Measurements from ENCODE around the gene EIF6. TPM values are rescaled to one million over a fixed set of nuclear protein-coding genes. Genes with fewer than 3 reads are reported as not detected.

EIF6 gene
- total and polyA plus RNA-seq, 2 donors (not counting 3 experiments of a cell fraction or from before 2014, with no cell fraction given) = 153 to 286 TPM

- TF ChIP-seq POLR2AphosphoS5 (IDR thresholded peaks at IDR 0.05; ENCODE audit: insufficient read depth, low read depth, low read length) (no peak), CTCF (IDR thresholded peaks at IDR 0.05; ENCODE audit: extremely low read depth in 1 of 2, insufficient read depth in 1 of 2, low read depth in 1 of 2, low read length in 2 of 2) (peak; percentile 58 to 69)
- H3K4me3 ChIP-seq (replicated peaks in 1 of 3; ENCODE audit: insufficient read depth in 1 of 3, low read depth in 1 of 3, low read length in 3 of 3) = no peak overlapping the region
- FAIRE-seq (peak; percentile 59), DNase-seq (ENCODE audit: low read depth, low spot score) (no peak)
- H3K79me2 ChIP-seq (ENCODE audit: control insufficient read depth, insufficient read depth, low read length) = no peaks in the 10 kb centered on the region
- dilution Hi-C loops (cut with MboI; ENCODE audit: extremely low pct_ligation_motif_present, low sequenced_read_pairs) (no loop called here), intact Hi-C loops (cut with micrococcal nuclease) (loop anchor here (1.0 kb wide), 1 partner anchor 25 kb away; no protein-coding TSS in a partner anchor)
- no peak overlapping the region for H3K4me2 ChIP-seq (ENCODE audit: insufficient read depth, low read length)
- H3K9ac ChIP-seq (replicated peaks; ENCODE audit: extremely low read depth, insufficient read depth, low read length) = no peak overlapping the region
- ChIA-PET POLR2A (no interaction called here), CTCF (interaction anchor here (0.5 to 8.1 kb wide), 17 partner anchors 9 to 125 kb away, joined by 3 to 182 read pairs (median 5); partner anchors contain the start of gene GDF5)
- peaks cover 38% of the 10 kb centered on the region for H3K4me1 ChIP-seq (ENCODE audit: control insufficient read depth, extremely low read depth, insufficient read depth, low read length)
- BruUV-seq (replicated peaks) = no TSS peak
- H4K20me1 ChIP-seq (replicated peaks; ENCODE audit: control insufficient read depth, extremely low read depth, insufficient read depth, low read length) = no peaks in the 10 kb centered on the region
- H3K27ac ChIP-seq (ENCODE audit: insufficient read depth, low read depth, low read length) = no peak overlapping the region
- H3K9me3 ChIP-seq (replicated peaks; ENCODE audit: control insufficient read depth, insufficient read depth, low read length) = no peaks in the 10 kb centered on the region
- no peaks in the 10 kb centered on the region for H3K36me3 ChIP-seq (ENCODE audit: control insufficient read depth in 2 of 2, extremely low read depth in 1 of 2, insufficient read depth in 2 of 2, low read length in 2 of 2)
- H2AFZ ChIP-seq (ENCODE audit: low read depth, low read length) = peak overlapping the region; percentile 7
- H3K27me3 ChIP-seq (ENCODE audit: control insufficient read depth in 2 of 2, insufficient read depth in 2 of 2, low read length in 2 of 2) = no peaks in the 10 kb centered on the region
- H3K9me1 ChIP-seq (replicated peaks; ENCODE audit: control insufficient read depth, extremely low read depth, insufficient read depth, low read length) = no peaks in the 10 kb centered on the region
Observed at GRCh38 chr20:35329435-35330139, 45.0 kb upstream of the EIF6 start.

- no peak overlapping the region for H3K4me3 ChIP-seq (replicated peaks in 1 of 3; ENCODE audit: insufficient read depth in 1 of 3, low read depth in 1 of 3, low read length in 3 of 3)
- no peaks in the 10 kb centered on the region for H3K9me1 ChIP-seq (replicated peaks; ENCODE audit: control insufficient read depth, extremely low read depth, insufficient read depth, low read length)
- no peaks in the 10 kb centered on the region for H3K9me3 ChIP-seq (replicated peaks; ENCODE audit: control insufficient read depth, insufficient read depth, low read length)
- DNase-seq (ENCODE audit: low read depth, low spot score) (no peak), FAIRE-seq (peak; percentile 42)
- H3K9ac ChIP-seq (replicated peaks; ENCODE audit: extremely low read depth, insufficient read depth, low read length) = no peak overlapping the region
- POLR2A ChIA-PET = no interaction called here
- TF ChIP-seq CTCF (IDR thresholded peaks at IDR 0.05; ENCODE audit: extremely low read depth in 1 of 2, insufficient read depth in 1 of 2, low read depth in 1 of 2, low read length in 2 of 2) (no peak), MAX (IDR thresholded peaks at IDR 0.05; ENCODE audit: insufficient read depth, insufficient read length) (no peak), MYC (IDR thresholded peaks at IDR 0.05; ENCODE audit: low read depth, low read length) (no peak), FOS (IDR thresholded peaks at IDR 0.05; ENCODE audit: borderline replicate concordance, insufficient read depth, low read length) (no peak), JUN (IDR thresholded peaks at IDR 0.05; ENCODE audit: borderline replicate concordance, insufficient read depth, insufficient read length, low read depth) (no peak), POLR2A (IDR thresholded peaks at IDR 0.05; ENCODE audit: low read depth, low read length) (no peak), POLR2AphosphoS5 (IDR thresholded peaks at IDR 0.05; ENCODE audit: insufficient read depth, low read depth, low read length) (no peak)
- peaks cover 38% of the 10 kb centered on the region for H3K4me1 ChIP-seq (ENCODE audit: control insufficient read depth, extremely low read depth, insufficient read depth, low read length)
- H3K79me2 ChIP-seq (ENCODE audit: control insufficient read depth, insufficient read depth, low read length) = no peaks in the 10 kb centered on the region
- CTCF ChIA-PET = interaction anchor here (1.0 to 8.1 kb wide), 11 partner anchors 8 to 126 kb away, joined by 3 to 182 read pairs (median 7); no protein-coding TSS in a partner anchor
- H3K36me3 ChIP-seq (ENCODE audit: control insufficient read depth in 2 of 2, extremely low read depth in 1 of 2, insufficient read depth in 2 of 2, low read length in 2 of 2) = no peaks in the 10 kb centered on the region
- dilution Hi-C loops (cut with MboI; ENCODE audit: extremely low pct_ligation_motif_present, low sequenced_read_pairs) = no loop called here
- no peak overlapping the region for H2AFZ ChIP-seq (ENCODE audit: low read depth, low read length)
- no peaks in the 10 kb centered on the region for H3K27me3 ChIP-seq (ENCODE audit: control insufficient read depth in 2 of 2, insufficient read depth in 2 of 2, low read length in 2 of 2)
- H4K20me1 ChIP-seq (replicated peaks; ENCODE audit: control insufficient read depth, extremely low read depth, insufficient read depth, low read length) = no peaks in the 10 kb centered on the region
- BruUV-seq (replicated peaks) = no TSS peak
- intact Hi-C loops (cut with micrococcal nuclease) = loop anchor here (1.0 kb wide), 1 partner anchor 24 kb away; no protein-coding TSS in a partner anchor
- no peak overlapping the region for H3K27ac ChIP-seq (ENCODE audit: insufficient read depth, low read depth, low read length)
- H3K4me2 ChIP-seq (ENCODE audit: insufficient read depth, low read length) = no peak overlapping the region
Observed at GRCh38 chr20:35328689-35329088, 44.1 kb upstream of the EIF6 start.

All from endothelial cell of umbilical vein (primary cell).